ENCODE measurements around the gene E2F8.

DNA sequence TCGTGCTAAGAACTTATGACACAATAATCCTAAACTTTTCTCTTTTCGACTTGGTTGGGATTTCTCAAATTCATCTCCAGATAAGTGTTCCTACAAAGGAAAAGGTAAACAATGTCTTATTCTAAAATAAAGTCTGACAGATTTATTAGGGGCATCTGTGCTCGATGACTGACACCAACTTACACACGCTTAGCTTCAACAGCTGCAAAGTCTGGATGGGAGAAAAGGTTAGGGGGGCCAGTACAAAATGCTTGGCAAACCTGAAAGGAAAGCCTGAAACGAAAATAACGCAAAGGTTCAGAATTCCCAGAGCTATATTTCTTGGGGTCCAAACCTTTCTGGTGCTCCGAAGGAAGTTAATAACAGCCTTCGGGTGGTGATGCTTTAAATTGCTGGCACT lies 3.4 kb downstream of the E2F8 start:
- no peak for TF ChIP-seq TAF1 (IDR thresholded peaks at IDR 0.05; ENCODE audit: low read depth, low read length)
- TF ChIP-seq POLR2AphosphoS5 (IDR thresholded peaks at IDR 0.05; ENCODE audit: low read depth, low read length), result no peak
- no peak for TF ChIP-seq POLR2A (IDR thresholded peaks at IDR 0.05; ENCODE audit: low read depth, low read length)

Data from GM12891 (cell line).